K562 (cell line): ENCODE results near the gene FAM50A. TPM values are rescaled to one million over a fixed set of nuclear protein-coding genes. Genes with fewer than 3 reads are reported as not detected.

Experiments
- ATAC-seq: fragments of 200-7000 bp; cut with Tn5 transposase; 3 replicates; pipeline ENCODE4 v1.9.1; 2020; ENCODE audit warnings: moderate library complexity
- BruUV-seq: library from RNA; stranded (reverse); fragments of 400-500 nt; replicated peaks from 2 replicates; lab custom pipeline; 2021; lab: Mats Ljungman, UMichigan
- CTCF ChIA-PET: fragments of 300-600 bp; formaldehyde crosslinking; extraction: SDS; loops from one replicate; lab custom pipeline; 2021; ENCODE audit warnings: low intra/inter-chr PET ratio; lab: Yijun Ruan, JAX
- POLR2A ChIA-PET: fragments of 300-600, 350-650 bp; sonication (Branson Sonifier 250); formaldehyde crosslinking; extraction: SDS; loops from one replicate; lab custom pipeline; 2021; ENCODE audit warnings: antibody characterized with exemption, inconsistent platforms; lab: Yijun Ruan, JAX
- DNase-seq, 4 experiments: peaks; one replicate each; pipeline versions ENCODE4 v3.0.0 to v3.0.0-alpha.2; 2011 to 2018; ENCODE audit warnings: low spot score in 3 of 4, mixed read lengths in 3 of 4; ENCODE audit errors: extremely low read depth in 1 of 4
- FAIRE-seq: peaks from 2 replicates; lab custom pipeline; 2011; peaks lifted over from hg19 to GRCh38; lab: Jason Lieb, UNC
- H2AFZ ChIP-seq: 2 replicates; pipeline ENCODE4 v1.6.0; 2011; ENCODE audit warnings: low read depth, low read length, control low read depth, inconsistent platforms
- H3K27ac ChIP-seq: fragments of 200-600 bp; 3 replicates; pipeline ENCODE4 v1.8.0; 2011; ENCODE audit warnings: low read depth, mild to moderate bottlenecking, control low read depth, inconsistent platforms, low read length, moderate library complexity, mixed read lengths; ENCODE audit errors: extremely low read depth
- H3K27me3 ChIP-seq, 2 experiments: fragments of 300-600 bp in 1 of 2; 2 replicates in 1 of 2; 3 replicates in 1 of 2; pipeline versions ENCODE4 v1.6.0 to v1.8.0; 2011; ENCODE audit warnings: inconsistent platforms in 2 of 2, low read length in 2 of 2, mild to moderate bottlenecking in 1 of 2, mixed read lengths in 1 of 2, moderate library complexity in 1 of 2; ENCODE audit not compliant: control insufficient read depth in 2 of 2, insufficient read depth in 2 of 2
- H3K36me3 ChIP-seq: fragments of 300-600 bp; 3 replicates; pipeline ENCODE4 v1.8.0; 2011; ENCODE audit warnings: mild to moderate bottlenecking, low read length, inconsistent platforms; ENCODE audit not compliant: control insufficient read depth, insufficient read depth
- H3K4me1 ChIP-seq, 2 experiments: fragments of 200-600 bp in 1 of 2; replicated peaks in 1 of 2; 2 replicates in 1 of 2; 3 replicates in 1 of 2; pipeline versions ENCODE4 v1.5.1 to v1.8.0; 2011; ENCODE audit warnings: inconsistent platforms in 2 of 2, low read length in 2 of 2, mild to moderate bottlenecking in 1 of 2, mixed read lengths in 1 of 2, moderate library complexity in 1 of 2; ENCODE audit not compliant: control insufficient read depth in 2 of 2, insufficient read depth in 2 of 2
- H3K4me2 ChIP-seq: 2 replicates; pipeline ENCODE4 v1.6.1; 2011; ENCODE audit warnings: low read length, control low read depth, inconsistent platforms, mixed read lengths; ENCODE audit not compliant: insufficient read depth
- H3K4me3 ChIP-seq: fragments of 200-600 bp; sonication (generic), shearing (Covaris generic); 2 replicates; pipeline ENCODE4 v1.5.1; 2016; ENCODE audit warnings: control low read depth, inconsistent platforms
- H3K79me2 ChIP-seq: fragments of 200-600 bp; 3 replicates; pipeline ENCODE4 v1.8.0; 2011; ENCODE audit warnings: low read length, inconsistent platforms; ENCODE audit not compliant: control insufficient read depth, insufficient read depth
- H3K9ac ChIP-seq, 2 experiments: 2 replicates each; pipeline versions ENCODE4 v1.6.0 to v1.6.1; 2011; ENCODE audit warnings: low read depth in 2 of 2, low read length in 2 of 2, control low read depth in 1 of 2, inconsistent platforms in 1 of 2, mild to moderate bottlenecking in 1 of 2, mixed read lengths in 1 of 2; ENCODE audit not compliant: insufficient read depth in 1 of 2
- H3K9me1 ChIP-seq: one replicate; pipeline ENCODE4 v1.6.0; 2011; ENCODE audit warnings: inconsistent platforms, mild to moderate bottlenecking, low read length, moderate library complexity; ENCODE audit not compliant: control insufficient read depth, insufficient read depth
- H3K9me3 ChIP-seq: replicated peaks from 2 replicates; pipeline ENCODE4 v1.5.1; 2011; ENCODE audit warnings: low read depth, low read length, inconsistent platforms; ENCODE audit not compliant: control insufficient read depth, insufficient read depth
- H4K20me1 ChIP-seq: replicated peaks from 2 replicates; pipeline ENCODE4 v1.6.1; 2011; ENCODE audit warnings: low read length, inconsistent platforms, mixed read lengths; ENCODE audit not compliant: control insufficient read depth, insufficient read depth
- ATF3 ChIP-seq, 2 experiments: fragments of 450-650 bp in 1 of 2; sonication (generic) in 1 of 2; formaldehyde crosslinking in 1 of 2; IDR thresholded peaks in 1 of 2; conservative IDR thresholded peaks in 1 of 2; 2 replicates each; pipeline versions ENCODE4 v1.6.1 to v1.8.1; 2016 to 2023; ENCODE audit warnings: mild to moderate bottlenecking in 2 of 2, moderate library complexity in 2 of 2, inconsistent platforms in 1 of 2, missing genetic modification reagents in 1 of 2
- E2F3 ChIP-seq: fragments of 250-450 bp; sonication (Bioruptor Pico); IDR thresholded peaks from 2 replicates; pipeline ENCODE4 v1.4.0; 2020; ENCODE audit warnings: mild to moderate bottlenecking
- ELF4 ChIP-seq: fragments of 450-650 bp; formaldehyde crosslinking; IDR thresholded peaks from 2 replicates; pipeline ENCODE4 v1.4.0; 2022; ENCODE audit warnings: missing genetic modification characterization
- GTF3C2 ChIP-seq: IDR thresholded peaks from 3 replicates; pipeline ENCODE4 v1.6.1; 2011; ENCODE audit warnings: borderline replicate concordance, mild to moderate bottlenecking, moderate library complexity; ENCODE audit not compliant: insufficient read length; ENCODE audit errors: extremely low read depth
- ILK ChIP-seq: fragments of 450-650 bp; IDR thresholded peaks from 2 replicates; pipeline ENCODE4 v1.6.1; 2016; ENCODE audit warnings: missing genetic modification characterization, low read depth, mild to moderate bottlenecking, missing compliant biosample characterization, moderate library complexity, borderline replicate concordance
- MAZ ChIP-seq, 2 experiments: fragments of 450-650 bp in 1 of 2; sonication (generic) in 1 of 2; formaldehyde crosslinking; IDR thresholded peaks in 1 of 2; conservative IDR thresholded peaks in 1 of 2; 2 replicates each; pipeline versions ENCODE4 v1.4.0 to v1.5.0; 2020; ENCODE audit warnings: mild to moderate bottlenecking in 1 of 2, missing genetic modification reagents in 1 of 2
- MYNN ChIP-seq, 2 experiments: sonication (generic); formaldehyde crosslinking in 1 of 2; IDR thresholded peaks; 2 replicates each; pipeline versions ENCODE4 v1.5.0 to v1.6.1; 2016 to 2020; ENCODE audit warnings: antibody characterized with exemption in 1 of 2, missing genetic modification reagents in 1 of 2
- NR3C1 ChIP-seq: sonication (generic); formaldehyde crosslinking; IDR thresholded peaks from 2 replicates; pipeline ENCODE4 v1.8.1; 2022; ENCODE audit warnings: missing genetic modification reagents
- POLR2A ChIP-seq: fragments of 450-650 bp; conservative IDR thresholded peaks from 2 replicates; pipeline ENCODE4 v1.6.1; 2016
- RBBP5 ChIP-seq: fragments of 200-600 bp; sonication (generic); IDR thresholded peaks from 2 replicates; pipeline ENCODE4 v1.6.1; 2012; ENCODE audit warnings: borderline replicate concordance, mild to moderate bottlenecking, low read length, control low read depth, inconsistent platforms; ENCODE audit not compliant: insufficient read depth, poor library complexity, severe bottlenecking
- RBFOX2 ChIP-seq: fragments of 200-400 bp; formaldehyde crosslinking; IDR thresholded peaks from 2 replicates; pipeline ENCODE4 v1.6.1; 2017; ENCODE audit warnings: low read depth, mild to moderate bottlenecking, low read length, moderate library complexity
- ZBTB33 ChIP-seq: sonication (generic); formaldehyde crosslinking; IDR thresholded peaks from 2 replicates; pipeline ENCODE4 v1.8.1; 2023; ENCODE audit warnings: mild to moderate bottlenecking, missing genetic modification reagents
- ZNF23 ChIP-seq: fragments of 250-450 bp; sonication (Bioruptor Pico); IDR thresholded peaks from 2 replicates; pipeline ENCODE4 v1.4.0; 2020; ENCODE audit warnings: mild to moderate bottlenecking
- WGBS: fragments of 100-300 bp; shearing (Covaris generic); methylation state at CpG from one replicate; pipeline ENCODE4 v1.1.6; 2016; ENCODE audit warnings: low coverage, mixed read lengths; ENCODE audit not compliant: insufficient coverage; ENCODE audit errors: missing lambda C conversion rate; 5-methylcytosine and 5-hydroxymethylcytosine counted together
- in situ Hi-C: fragments of 300-500 bp; cut with MboI; formaldehyde crosslinking; loops from 4 replicates; pipeline ENCODE4 v1.15.0; 2018; ENCODE audit warnings: inconsistent platforms, mixed read lengths
- intact Hi-C: fragments of 100-400 bp; cut with micrococcal nuclease; formaldehyde crosslinking; loops from 2 replicates; pipeline ENCODE4 v1.14.2; 2022
- polyA plus RNA-seq, 8 experiments: library from polyadenylated mRNA; depleted of rRNA in 4 of 8; stranded (reverse) in 5 of 8; unstranded in 3 of 8; fragments of >200 nt; fragmentation: Nextera tagmentation in 2 of 8; fragmentation: Illumina TruSeq in 1 of 8; extraction: Ambion mirVana in 2 of 8; extraction: Trizol in 1 of 8; gene quantifications; 2 replicates each; pipeline versions ENCODE4 v1.2.1 to v1.2.3, GENCODE V29; 2011 to 2014; ENCODE audit warnings: inconsistent platforms in 1 of 8, missing spikeins in 1 of 8
- total RNA-seq, 7 experiments: library from RNA; depleted of rRNA in 6 of 7; stranded (reverse); fragments of >200 nt in 6 of 7; fragmentation: Illumina TruSeq in 2 of 7; extraction: Trizol in 2 of 7; gene quantifications; 2 replicates each; pipeline versions ENCODE4 v1.2.1 to v1.2.3, GENCODE V29; 2011 to 2021; ENCODE audit warnings: low replicate concordance in 1 of 7

The FAM50A gene
- total and polyA plus RNA-seq, 9 of the 15 experiments (the other 6 are each of a cell fraction or from before 2014, with no cell fraction given): 4.4 to 114 (median 67.3) TPM

GRCh38 chrX:154483325-154483724 is 39.4 kb downstream of the FAM50A start:
- DNase-seq (no peak), ATAC-seq (no peak), FAIRE-seq (no peak)
- no peaks in the 10 kb centered on the region for H4K20me1 ChIP-seq
- H3K4me2 ChIP-seq: peak overlapping the region; percentile 91
- 78% methylated on average over 7 of the region's 7 CpGs for WGBS
- intact Hi-C loops (loop anchor here (5.0 kb wide), 1 partner anchor 34 kb away; the partner anchor contains the start of gene FAM3A), in situ Hi-C loops (no loop called here)
- H3K36me3 ChIP-seq: peaks cover 41% of the 10 kb centered on the region
- H2AFZ ChIP-seq: no peak overlapping the region
- H3K9ac ChIP-seq: peak overlapping the region; percentile 84 to 88
- peaks cover 48% of the 10 kb centered on the region for H3K79me2 ChIP-seq
- peak overlapping the region; percentile 87 for H3K27ac ChIP-seq
- H3K9me1 ChIP-seq: no peaks in the 10 kb centered on the region
- CTCF ChIA-PET: no interaction called here
- POLR2A ChIA-PET: interaction anchor here (0.5 to 1.6 kb wide), 10 partner anchors 8 to 110 kb away, joined by 3 to 5 read pairs (median 3); partner anchors contain the start of gene PLXNA3
- H3K27me3 ChIP-seq: no peaks in the 10 kb centered on the region
- H3K4me1 ChIP-seq: peaks cover 45 to 81% of the 10 kb centered on the region in 2 experiments
- H3K4me3 ChIP-seq: no peak overlapping the region
- H3K9me3 ChIP-seq: no peaks in the 10 kb centered on the region
- BruUV-seq: no TSS peak
- TF ChIP-seq RBFOX2: peak; percentile 15; the same call in 1 of the 2 replicates
- TF ChIP-seq ZNF23: no peak
- TF ChIP-seq E2F3 (CRISPR knock-in tag): no peak
- TF ChIP-seq RBBP5: no peak
- no peak for TF ChIP-seq ZBTB33 (CRISPR knock-in tag)
- TF ChIP-seq NR3C1 (CRISPR knock-in tag): no peak
- no peak for TF ChIP-seq MAZ (CRISPR knock-in tag; conservative IDR thresholded peaks at IDR 0.05 in 1 of 2, IDR thresholded peaks at IDR 0.05 in 1 of 2)
- no peak for TF ChIP-seq ELF4 (CRISPR knock-in tag)
- no peak for TF ChIP-seq ATF3 (IDR thresholded peaks at IDR 0.05)
- no peak for TF ChIP-seq ATF3 (CRISPR knock-in tag; conservative IDR thresholded peaks at IDR 0.05)
- peak; percentile 35; the same call in 1 of the 2 replicates for TF ChIP-seq MYNN (IDR thresholded peaks at IDR 0.05)
- no peak for TF ChIP-seq MYNN (CRISPR knock-in tag; IDR thresholded peaks at IDR 0.05)
- no peak for TF ChIP-seq ILK (tag)
- TF ChIP-seq GTF3C2: no peak
- peak; percentile 67 for TF ChIP-seq POLR2A
